Measurements from ENCODE around the gene TMEM208.
A peak's percentile ranks its signal among the peaks of the same experiment; 100 is the strongest.

TMEM208 gene

GRCh38 chr16:67187175-67187890 lies 39.6 kb upstream of the TMEM208 start:
- DNase-seq (ENCODE audit: low read depth): no peak
- TF ChIP-seq CTCF (IDR thresholded peaks at IDR 0.05; ENCODE audit: control insufficient read depth, extremely low read depth, insufficient read depth): no peak
- H3K4me3 ChIP-seq (ENCODE audit: low read depth, low read length): no peak overlapping the region

- no peak for DNase-seq (ENCODE audit: low read depth)
- H3K4me3 ChIP-seq (ENCODE audit: low read depth, low read length): no peak overlapping the region
- no peak for TF ChIP-seq CTCF (IDR thresholded peaks at IDR 0.05; ENCODE audit: control insufficient read depth, extremely low read depth, insufficient read depth)
Measured at GRCh38 chr16:67188323-67188722, 38.6 kb upstream of the TMEM208 start.

- TF ChIP-seq CTCF (IDR thresholded peaks at IDR 0.05; ENCODE audit: control insufficient read depth, extremely low read depth, insufficient read depth): no peak
- H3K4me3 ChIP-seq (ENCODE audit: low read depth, low read length): no peak overlapping the region
- DNase-seq (ENCODE audit: low read depth): no peak
Measured at GRCh38 chr16:67188798-67189197, 38.1 kb upstream of the TMEM208 start.

GRCh38 chr16:67190041-67190440 lies 36.9 kb upstream of the TMEM208 start, which contains the start of gene EXOC3L1:
Gene EXOC3L1, minus strand, starts transcription at chr16:67190136. Its CDS starts 460 bp downstream, at chr16:67189676.
- no peak within 1 kb of the TSS for H3K4me3 ChIP-seq (ENCODE audit: low read depth, low read length)
- no peak for TF ChIP-seq CTCF (IDR thresholded peaks at IDR 0.05; ENCODE audit: control insufficient read depth, extremely low read depth, insufficient read depth)
- DNase-seq (ENCODE audit: low read depth): no peak

- no peak overlapping the region for H3K4me3 ChIP-seq (ENCODE audit: low read depth, low read length)
- TF ChIP-seq CTCF (IDR thresholded peaks at IDR 0.05; ENCODE audit: control insufficient read depth, extremely low read depth, insufficient read depth): no peak
Measured at GRCh38 chr16:67190448-67191399, 36.2 kb upstream of the TMEM208 start.

GRCh38 chr16:67191411-67191994 lies 35.4 kb upstream of the TMEM208 start:
- no peak for DNase-seq (ENCODE audit: low read depth)
- TF ChIP-seq CTCF (IDR thresholded peaks at IDR 0.05; ENCODE audit: control insufficient read depth, extremely low read depth, insufficient read depth): no peak
- H3K4me3 ChIP-seq (ENCODE audit: low read depth, low read length): peak overlapping the region; percentile 95

More at GRCh38 chr16:67190448-67191399, 36.2 kb upstream of the TMEM208 start:
- no peak for DNase-seq (ENCODE audit: low read depth)

Measured in LNCaP clone FGC (cell line).